Stimulated activated CD4-positive, alpha-beta T cell treated with anti-CD3 and anti-CD28 coated beads, Interleukin-15, amount 100 ng/mL, for 24 hours (primary cell): ENCODE measurements around the gene STRIT1.
"Not testable (repeated sequence)": the region's sequence is repeated elsewhere in the genome, so short reads cannot be mapped to it uniquely, and the experiment has no call there.

Experiments
- DNase-seq: peaks from one replicate; pipeline ENCODE4 v3.0.0-alpha.2; 2020

The STRIT1 gene

GRCh38 chr3:155312781-155313180, 19.3 kb upstream of the STRIT1 start:
- DNase-seq: no peak

GRCh38 chr3:155309581-155309980, 16.1 kb upstream of the STRIT1 start:
- no peak for DNase-seq

GRCh38 chr3:155308831-155309230, 15.3 kb upstream of the STRIT1 start:
- no peak for DNase-seq

GRCh38 chr3:155307183-155307582, 13.7 kb upstream of the STRIT1 start:
- no peak for DNase-seq

GRCh38 chr3:155304394-155304793, 10.9 kb upstream of the STRIT1 start:
- no peak for DNase-seq

GRCh38 chr3:155303540-155304097, 10.1 kb upstream of the STRIT1 start:
- no peak for DNase-seq

- no peak for DNase-seq
Measured at GRCh38 chr3:155302891-155303290, 9.4 kb upstream of the STRIT1 start.

- DNase-seq: no peak
Measured at GRCh38 chr3:155302481-155302880, 9.0 kb upstream of the STRIT1 start.

GRCh38 chr3:155297100-155297499, 3.6 kb upstream of the STRIT1 start:
- DNase-seq: no peak

- DNase-seq: no peak
Measured at GRCh38 chr3:155296413-155296812, 2.9 kb upstream of the STRIT1 start.

- DNase-seq: no peak
Measured at GRCh38 chr3:155292693-155293092, 790 bp downstream of the STRIT1 start.

GRCh38 chr3:155292133-155292532, 1.4 kb downstream of the STRIT1 start:
- DNase-seq: no peak

- DNase-seq: no peak
Measured at GRCh38 chr3:155286736-155287135, 6.7 kb downstream of the STRIT1 start.

- DNase-seq: no peak
Measured at GRCh38 chr3:155285936-155286335, 7.5 kb downstream of the STRIT1 start.

- DNase-seq: no peak
Measured at GRCh38 chr3:155283092-155284056, 10.1 kb downstream of the STRIT1 start.

- no peak for DNase-seq
Measured at GRCh38 chr3:155282385-155283091, 10.9 kb downstream of the STRIT1 start.

- DNase-seq: no peak
Measured at GRCh38 chr3:155281912-155282311, 11.6 kb downstream of the STRIT1 start.

GRCh38 chr3:155276089-155276488, 17.4 kb downstream of the STRIT1 start:
- not testable (repeated sequence) for DNase-seq

- not testable (repeated sequence) for DNase-seq
Measured at GRCh38 chr3:155275159-155275754, 18.2 kb downstream of the STRIT1 start.

GRCh38 chr3:155274435-155274834, 19.0 kb downstream of the STRIT1 start:
- DNase-seq: not testable (repeated sequence)

- no peak for DNase-seq
Measured at GRCh38 chr3:155271343-155271613, 22.2 kb downstream of the STRIT1 start.

- no peak for DNase-seq
Measured at GRCh38 chr3:155270485-155271342, 22.8 kb downstream of the STRIT1 start.

GRCh38 chr3:155270063-155270462, 23.4 kb downstream of the STRIT1 start:
- DNase-seq: no peak
